ENCODE measurements around the gene UVRAG.

The UVRAG gene

GRCh38 chr11:75814677-75815344 lies at the start of gene UVRAG:
Gene UVRAG, plus strand, starts transcription at chr11:75815210. Its CDS starts 198 bp downstream, at chr11:75815408.
- peak; percentile 96 for DNase-seq

- no peak for DNase-seq
These were observed 48.4 kb upstream of the UVRAG start for GRCh38 chr11:75766443-75767227.

- no peak for DNase-seq
These were observed 47.8 kb upstream of the UVRAG start for GRCh38 chr11:75767228-75767572.

DNA sequence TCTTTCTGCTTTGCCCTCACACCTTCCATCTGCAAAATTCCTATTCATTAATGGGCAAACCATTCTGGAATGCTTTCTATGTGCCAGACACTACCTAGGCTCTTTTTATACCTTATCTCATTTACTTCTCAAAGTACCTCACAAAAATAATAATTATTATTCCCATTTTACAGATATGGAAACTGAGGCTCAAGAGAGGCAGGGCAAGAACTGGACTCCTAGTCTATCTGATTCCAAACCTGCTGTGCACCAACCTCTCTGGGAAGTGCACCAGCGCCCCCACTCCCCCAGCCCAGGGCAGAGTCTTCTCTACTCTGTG lies 47.3 kb upstream of the UVRAG start:
- no peak for DNase-seq

DNA sequence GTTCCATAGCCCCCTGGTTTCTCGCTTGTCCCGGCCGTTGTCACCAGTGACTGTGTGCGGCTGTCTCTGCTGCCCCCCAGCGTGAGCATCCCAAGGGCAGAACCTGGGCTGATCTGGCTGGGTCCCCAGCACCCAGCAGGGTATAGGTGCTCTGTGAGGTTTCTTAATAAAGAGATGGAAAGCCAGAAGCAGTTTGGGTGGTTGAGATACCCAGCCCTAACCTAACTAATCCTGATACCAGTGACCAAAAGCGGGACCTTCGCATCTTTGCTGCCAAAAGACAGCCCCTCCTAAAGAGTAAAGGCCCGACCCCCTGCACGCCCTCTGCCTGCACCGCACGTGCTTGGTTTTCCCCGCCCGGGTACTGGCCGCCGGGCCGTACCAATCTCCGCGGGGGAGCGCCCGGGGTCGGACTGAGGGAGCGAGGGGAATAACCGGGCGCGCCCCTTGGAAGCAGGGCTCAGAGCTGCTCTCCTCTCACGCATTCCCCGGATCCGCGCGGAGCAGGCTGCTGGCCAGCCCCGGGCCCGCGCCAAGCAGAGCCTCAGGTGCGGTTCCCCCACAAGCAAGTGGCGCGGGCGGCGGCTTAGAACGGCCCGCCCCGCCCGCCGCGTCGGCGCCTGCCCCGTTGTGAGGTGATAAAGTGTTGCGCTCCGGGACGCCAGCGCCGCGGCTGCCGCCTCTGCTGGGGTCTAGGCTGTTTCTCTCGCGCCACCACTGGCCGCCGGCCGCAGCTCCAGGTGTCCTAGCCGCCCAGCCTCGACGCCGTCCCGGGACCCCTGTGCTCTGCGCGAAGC lies 46.7 kb upstream of the UVRAG start, which contains the start of gene DGAT2:
DGAT2 (plus strand) TSS at position 667 of the 797 bp plus-strand sequence. CDS start 214 bp downstream, outside the sequence.
- DNase-seq: peak; percentile 23

- DNase-seq: no peak
These were observed 45.9 kb upstream of the UVRAG start for GRCh38 chr11:75768909-75769771.

DNA sequence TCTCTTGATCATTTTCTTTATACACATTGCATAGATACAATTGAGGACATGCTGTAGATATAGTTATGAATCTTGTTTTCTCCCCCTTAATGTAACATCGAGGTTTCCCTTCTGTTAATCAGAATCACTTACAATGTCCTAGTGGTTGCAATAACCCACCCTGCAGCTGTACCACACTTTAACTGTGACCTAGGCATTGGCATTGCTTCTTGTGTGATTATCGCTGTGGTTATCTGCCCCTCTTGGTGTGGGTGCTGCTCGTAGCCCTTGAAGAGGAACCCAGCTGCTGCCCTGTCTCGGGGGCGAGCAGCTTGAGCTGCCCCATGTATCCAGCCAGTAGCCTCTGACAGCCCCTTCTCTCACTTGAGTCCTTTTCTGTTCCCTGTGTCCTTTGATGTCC lies 44.9 kb upstream of the UVRAG start:
- no peak for DNase-seq

DNA sequence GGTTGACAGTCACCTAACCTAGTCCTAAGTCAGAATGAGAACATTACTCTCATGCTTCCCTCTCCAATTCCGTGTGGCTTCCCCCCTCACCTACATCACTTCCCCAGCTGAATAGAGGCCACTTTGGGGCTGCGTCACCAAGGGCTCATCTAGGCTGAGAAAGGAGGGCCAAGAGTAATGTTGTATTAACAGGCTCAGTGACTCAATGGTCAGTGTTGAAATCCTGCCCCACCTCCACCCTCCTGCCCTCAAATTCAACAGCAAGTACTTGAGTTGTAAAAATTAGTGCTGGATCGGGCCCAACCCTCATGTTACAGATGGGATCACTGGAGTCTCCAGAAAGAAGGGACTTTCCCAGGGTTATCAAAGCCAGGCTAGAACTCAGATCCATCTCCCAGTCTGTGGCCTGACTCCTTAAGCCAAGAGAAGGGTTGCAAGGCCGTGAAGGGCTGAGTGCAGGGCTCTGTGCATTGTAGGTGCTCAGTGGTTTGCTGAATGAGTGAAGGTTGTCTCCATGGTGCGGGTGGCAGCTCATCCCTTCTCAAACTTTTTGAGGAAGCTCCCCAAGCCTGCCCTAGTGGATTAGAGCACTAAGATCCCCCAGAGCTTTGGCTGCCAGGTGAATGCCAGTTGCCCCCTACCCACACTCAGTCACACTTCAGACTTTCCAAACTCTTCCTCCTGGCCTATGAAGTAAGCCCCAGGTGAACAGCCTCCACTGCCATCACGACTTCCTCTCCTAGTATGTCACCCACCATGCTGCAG lies 43.2 kb upstream of the UVRAG start:
- DNase-seq: no peak

GRCh38 chr11:75773595-75774353 lies 41.2 kb upstream of the UVRAG start:
- DNase-seq: no peak

- no peak for DNase-seq
These were observed 40.0 kb upstream of the UVRAG start for GRCh38 chr11:75775056-75775455.

GRCh38 chr11:75776546-75776945 lies 38.5 kb upstream of the UVRAG start:
- DNase-seq: no peak

DNA sequence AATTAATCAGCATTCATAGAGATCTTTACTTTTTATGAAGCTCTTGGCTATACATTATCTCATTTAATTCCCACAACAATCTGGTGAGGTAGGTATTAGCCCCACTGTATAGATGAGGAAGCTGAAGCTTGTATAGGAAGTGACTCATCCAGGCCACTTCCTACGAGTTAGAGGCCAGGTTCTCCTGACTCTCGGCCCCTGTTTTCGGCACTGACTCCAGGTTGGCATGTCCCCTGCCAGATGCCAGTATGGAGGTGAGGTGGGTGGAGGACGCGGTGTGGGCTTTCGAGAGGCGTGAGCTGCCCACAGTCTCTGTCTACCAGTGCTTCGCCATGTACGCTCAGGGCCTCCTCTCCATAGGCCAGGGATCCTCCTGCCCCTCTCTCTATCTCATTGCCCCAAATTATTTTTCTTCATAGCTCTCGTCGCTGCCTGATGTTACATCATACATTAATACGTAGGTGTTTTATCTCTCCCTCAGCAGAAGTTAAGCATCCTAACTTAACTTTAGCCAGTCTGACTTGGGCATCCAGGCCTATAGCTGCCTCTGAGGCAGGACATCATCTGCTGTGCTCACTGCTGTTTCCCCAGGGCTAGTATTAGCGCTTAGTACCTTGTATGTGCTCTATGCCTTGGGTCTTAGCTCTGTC lies 37.4 kb upstream of the UVRAG start:
- DNase-seq: no peak

GRCh38 chr11:75778962-75779361 lies 36.0 kb upstream of the UVRAG start:
- no peak for DNase-seq

DNA sequence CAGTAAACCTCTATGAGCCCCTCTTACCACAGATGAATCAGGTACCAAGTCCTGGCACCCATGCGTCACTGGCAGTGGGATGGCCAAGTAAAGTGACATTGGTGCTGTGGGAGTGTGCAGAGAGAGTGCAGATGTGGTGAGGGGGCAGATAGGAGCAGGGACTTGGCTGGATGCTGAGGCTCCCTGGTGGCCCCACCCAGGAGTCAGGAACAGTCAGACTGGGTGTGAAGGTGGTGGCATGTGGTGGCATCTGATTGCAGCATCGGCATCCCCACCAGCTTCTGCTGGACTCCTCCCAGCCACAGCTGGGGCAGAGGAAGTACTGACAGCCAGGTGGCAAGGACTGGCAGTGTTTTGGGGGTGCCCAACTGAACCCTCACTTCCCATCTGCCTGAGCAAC lies 35.0 kb upstream of the UVRAG start:
- DNase-seq: no peak

DNA sequence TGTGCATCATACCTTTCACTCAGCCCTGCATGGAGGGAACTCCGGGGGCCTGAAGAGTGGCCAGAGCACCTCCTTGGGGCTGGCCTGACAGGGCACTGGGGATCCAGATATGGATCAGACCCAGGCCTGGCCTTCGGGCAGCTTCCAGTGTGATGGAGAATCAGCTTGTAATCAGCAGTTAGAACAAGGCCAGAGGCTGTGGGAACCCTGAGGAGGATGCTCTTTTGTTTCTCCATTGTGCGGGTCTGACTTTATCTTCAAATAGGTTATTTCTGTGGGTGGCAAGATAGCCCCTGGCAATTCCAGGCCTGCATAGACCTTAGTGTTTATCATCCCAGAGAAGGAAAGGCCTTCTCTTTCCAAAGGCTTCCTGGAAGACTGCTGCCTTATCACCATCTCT lies 34.1 kb upstream of the UVRAG start:
- DNase-seq: no peak

GRCh38 chr11:75781296-75781695 lies 33.7 kb upstream of the UVRAG start:
- no peak for DNase-seq

GRCh38 chr11:75781831-75782230 lies 33.2 kb upstream of the UVRAG start:
- no peak for DNase-seq

DNA sequence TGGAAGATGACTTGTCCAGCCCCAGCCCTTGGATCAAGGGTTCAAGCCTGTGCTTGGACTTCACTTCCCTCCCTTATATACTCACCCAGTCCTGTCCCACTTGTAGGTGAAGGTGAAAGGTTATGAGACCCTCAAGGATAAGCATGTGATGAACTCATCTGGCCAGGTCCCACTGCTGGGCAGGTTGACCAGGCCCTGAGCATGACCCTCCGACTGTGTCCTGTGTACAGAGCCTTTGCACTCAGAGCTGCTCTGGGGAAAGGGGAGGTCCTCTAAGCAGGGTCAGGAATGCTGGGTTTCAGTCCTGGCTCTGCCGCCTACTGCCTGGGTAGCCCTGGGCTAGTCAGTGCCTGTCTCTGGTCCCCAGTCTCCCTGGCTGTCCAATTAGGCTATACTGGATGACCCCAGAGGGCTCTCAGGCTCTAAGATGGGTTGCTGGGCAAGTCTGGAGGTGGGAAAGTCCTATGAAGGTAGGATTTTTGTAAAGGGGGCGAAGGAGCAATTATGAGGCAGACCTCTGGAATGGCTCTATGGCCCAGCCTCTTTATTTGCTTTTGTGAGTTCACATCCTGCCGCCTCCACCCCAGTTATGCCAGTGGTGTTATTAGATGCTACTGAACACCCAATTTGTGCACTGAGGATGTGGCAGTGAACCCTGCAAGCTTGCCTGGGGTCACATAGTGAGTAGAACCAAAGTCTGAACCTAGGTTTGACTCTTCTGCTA lies 32.3 kb upstream of the UVRAG start:
- no peak for DNase-seq

GRCh38 chr11:75783416-75784084 lies 31.5 kb upstream of the UVRAG start:
- DNase-seq: no peak
